Measurements from ENCODE around the gene CNNM3.

GRCh38 chr2:96804986-96805385 is 11.1 kb upstream of the CNNM3 start:
- TF ChIP-seq POLR2A (IDR thresholded peaks at IDR 0.05): no peak
- no peak for TF ChIP-seq CTCF (IDR thresholded peaks at IDR 0.05)

Data from adrenal gland (tissue), 5 donors.